GM04504 (cell line): ENCODE results near the gene SERPINC1.
"Not testable (repeated sequence)": the region's sequence is repeated elsewhere in the genome, so short reads cannot be mapped to it uniquely, and the experiment has no call there.

ENCODE experiments used
- DNase-seq: peaks from one replicate; pipeline ENCODE4 v3.0.0-alpha.2; 2012; ENCODE audit warnings: low read depth

The SERPINC1 gene

GRCh38 chr1:173917149-173917548 lies at the start of gene SERPINC1:
SERPINC1 (minus strand) TSS chr1:173917327; CDS start chr1:173917259, 68 bp downstream.
- DNase-seq = no peak

GRCh38 chr1:173965896-173966295 lies 48.8 kb upstream of the SERPINC1 start:
- not testable (repeated sequence) for DNase-seq

- DNase-seq = no peak
Observed at GRCh38 chr1:173963477-173963876, 46.4 kb upstream of the SERPINC1 start.

GRCh38 chr1:173960625-173961024 lies 43.5 kb upstream of the SERPINC1 start:
- no peak for DNase-seq

- no peak for DNase-seq
Observed at GRCh38 chr1:173954179-173954578, 37.1 kb upstream of the SERPINC1 start.

GRCh38 chr1:173948594-173948993 lies 31.5 kb upstream of the SERPINC1 start:
- no peak for DNase-seq

- DNase-seq = no peak
Observed at GRCh38 chr1:173946380-173946921, 29.3 kb upstream of the SERPINC1 start.

GRCh38 chr1:173937062-173937461 lies 19.9 kb upstream of the SERPINC1 start:
- no peak for DNase-seq

- no peak for DNase-seq
Observed at GRCh38 chr1:173934440-173934839, 17.3 kb upstream of the SERPINC1 start.

GRCh38 chr1:173930541-173930940 lies 13.4 kb upstream of the SERPINC1 start:
- DNase-seq = not testable (repeated sequence)

GRCh38 chr1:173925306-173926242 lies 8.4 kb upstream of the SERPINC1 start:
- DNase-seq = no peak

GRCh38 chr1:173920861-173921260 lies 3.7 kb upstream of the SERPINC1 start:
- DNase-seq = no peak

GRCh38 chr1:173917635-173918493 lies 737 bp upstream of the SERPINC1 start:
- no peak for DNase-seq

- DNase-seq = no peak
Observed at GRCh38 chr1:173916667-173917066, 460 bp downstream of the SERPINC1 start.

- no peak for DNase-seq
Observed at GRCh38 chr1:173915596-173915995, 1.5 kb downstream of the SERPINC1 start.

GRCh38 chr1:173914366-173914871 lies 2.7 kb downstream of the SERPINC1 start:
- no peak for DNase-seq

- DNase-seq = no peak
Observed at GRCh38 chr1:173913111-173913510, 4.0 kb downstream of the SERPINC1 start.

- no peak for DNase-seq
Observed at GRCh38 chr1:173903827-173904531, 13.1 kb downstream of the SERPINC1 start.

- no peak for DNase-seq
Observed at GRCh38 chr1:173900992-173901391, 16.1 kb downstream of the SERPINC1 start.

- no peak for DNase-seq
Observed at GRCh38 chr1:173900427-173900826, 16.7 kb downstream of the SERPINC1 start.

- no peak for DNase-seq
Observed at GRCh38 chr1:173894189-173894588, 22.9 kb downstream of the SERPINC1 start.

GRCh38 chr1:173893611-173894010 lies 23.5 kb downstream of the SERPINC1 start:
- no peak for DNase-seq
